Muscle layer of duodenum (tissue), 2 donors: ENCODE data around the gene ZNF337.
A peak's percentile ranks its signal among the peaks of the same experiment; 100 is the strongest.

Experiments
- H3K27ac ChIP-seq: one replicate; pipeline ENCODE4 v1.7.0; 2013; ENCODE audit warnings: mild to moderate bottlenecking, low read length
- H3K27me3 ChIP-seq: one replicate; pipeline ENCODE4 v1.7.0; 2013; ENCODE audit warnings: low read depth, mild to moderate bottlenecking, control low read depth, low read length
- H3K36me3 ChIP-seq, 2 donors: one replicate each; pipeline ENCODE4 v1.7.0; 2013; ENCODE audit warnings: low read length in 2 of 2, control low read depth in 1 of 2, mild to moderate bottlenecking in 1 of 2; ENCODE audit not compliant: insufficient read depth in 2 of 2, control insufficient read depth in 1 of 2
- H3K4me1 ChIP-seq, 2 donors: one replicate each; pipeline ENCODE4 v1.7.0; 2013; ENCODE audit warnings: low read length in 2 of 2, mild to moderate bottlenecking in 2 of 2, control low read depth in 1 of 2, moderate library complexity in 1 of 2; ENCODE audit not compliant: insufficient read depth in 2 of 2, control insufficient read depth in 1 of 2
- H3K4me3 ChIP-seq, 2 donors: one replicate each; pipeline ENCODE4 v1.7.0; 2013; ENCODE audit warnings: low read length in 2 of 2, low read depth in 1 of 2, mild to moderate bottlenecking in 1 of 2
- H3K9me3 ChIP-seq, 2 donors: one replicate each; pipeline ENCODE4 v1.7.0; 2013; ENCODE audit warnings: low read length in 2 of 2, control low read depth in 1 of 2, mild to moderate bottlenecking in 1 of 2; ENCODE audit not compliant: control insufficient read depth in 1 of 2
- donor health status: healthy.

The ZNF337 gene

GRCh38 chr20:25624500-25624939 is 72.1 kb downstream of the ZNF337 start:
- H3K36me3 ChIP-seq: no peaks in the 10 kb centered on the region
- no peaks in the 10 kb centered on the region for H3K27me3 ChIP-seq
- H3K27ac ChIP-seq: peak overlapping the region; percentile 32
- H3K9me3 ChIP-seq: peaks cover 0 to 3% of the 10 kb centered on the region in 2 donors
- peaks cover 4 to 12% of the 10 kb centered on the region in 2 donors for H3K4me1 ChIP-seq
- peak overlapping the region; percentile 87 to 98 for H3K4me3 ChIP-seq
